T-helper 9 cell (primary cell): ENCODE measurements around the gene SLC28A1.
"Not testable (repeated sequence)": the region's sequence is repeated elsewhere in the genome, so short reads cannot be mapped to it uniquely, and the experiment has no call there.

Experiments
- DNase-seq: peaks from one replicate; pipeline ENCODE4 v3.0.0-alpha.2; 2020

Gene SLC28A1

GRCh38 chr15:84910928-84911623, 26.6 kb downstream of the SLC28A1 start:
- DNase-seq: no peak

GRCh38 chr15:84911879-84912660, 27.6 kb downstream of the SLC28A1 start:
- no peak for DNase-seq

GRCh38 chr15:84913360-84913723, 28.9 kb downstream of the SLC28A1 start:
- DNase-seq: no peak

GRCh38 chr15:84914351-84914750, 29.9 kb downstream of the SLC28A1 start:
- DNase-seq: no peak

- no peak for DNase-seq
Measured at GRCh38 chr15:84914909-84915605, 30.6 kb downstream of the SLC28A1 start.

DNA sequence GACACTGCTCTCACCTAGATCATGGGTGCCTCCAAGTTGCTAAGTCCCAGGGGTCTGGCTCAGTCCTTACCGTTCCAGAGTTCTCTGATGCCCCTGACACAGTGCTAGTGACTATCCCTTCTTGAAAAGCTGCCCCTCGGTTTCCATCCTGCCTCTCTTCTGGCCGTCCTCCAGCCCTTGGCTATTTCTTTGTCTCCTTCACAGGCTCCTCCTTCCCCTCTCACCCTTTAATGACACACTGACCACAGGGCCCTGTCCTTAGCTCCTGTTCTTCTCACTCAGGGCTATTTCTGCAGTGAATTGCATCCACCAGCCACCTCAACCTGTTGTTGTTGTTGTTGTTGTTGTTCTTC, 31.1 kb downstream of the SLC28A1 start:
- DNase-seq: no peak

DNA sequence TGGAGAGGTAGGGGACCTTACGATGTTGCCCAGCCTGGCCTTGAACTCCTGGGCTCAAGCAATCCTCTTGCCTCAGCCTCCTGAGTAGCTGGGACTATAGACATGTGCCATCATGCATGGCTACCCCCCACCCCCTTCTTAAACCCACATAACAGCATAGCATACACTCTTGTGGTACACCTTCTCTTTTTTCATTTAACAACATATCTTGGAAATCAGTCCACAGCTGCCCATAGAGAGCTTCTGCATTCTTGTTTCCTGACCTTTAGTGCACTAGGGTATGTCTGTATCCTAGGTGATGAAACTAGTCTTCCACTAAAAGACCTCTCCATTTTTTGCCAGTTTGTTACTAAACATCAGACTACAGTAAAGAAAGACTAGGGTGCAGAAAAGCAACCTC, 33.0 kb downstream of the SLC28A1 start:
- DNase-seq: no peak

GRCh38 chr15:84919106-84919667, 34.7 kb downstream of the SLC28A1 start:
- DNase-seq: no peak

DNA sequence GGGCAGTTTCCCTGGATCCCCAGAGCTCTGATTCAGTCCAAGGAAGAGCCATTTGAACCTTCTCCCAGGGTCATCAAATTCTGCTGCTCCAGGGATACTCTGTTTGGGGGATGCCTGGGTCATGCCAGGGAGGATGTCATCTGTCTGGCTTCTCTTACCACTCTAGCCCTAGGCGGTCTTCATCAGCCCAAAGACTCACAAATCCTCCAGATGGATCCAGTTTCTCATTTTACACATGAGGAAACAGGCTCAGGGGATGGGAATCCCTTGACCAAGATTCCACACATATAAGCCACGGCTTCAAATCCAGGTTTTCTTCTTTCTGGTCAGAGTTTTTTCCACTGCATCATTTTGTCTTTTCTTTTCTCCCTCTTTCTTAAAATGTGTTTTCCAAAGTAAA, 36.7 kb downstream of the SLC28A1 start:
- no peak for DNase-seq

DNA sequence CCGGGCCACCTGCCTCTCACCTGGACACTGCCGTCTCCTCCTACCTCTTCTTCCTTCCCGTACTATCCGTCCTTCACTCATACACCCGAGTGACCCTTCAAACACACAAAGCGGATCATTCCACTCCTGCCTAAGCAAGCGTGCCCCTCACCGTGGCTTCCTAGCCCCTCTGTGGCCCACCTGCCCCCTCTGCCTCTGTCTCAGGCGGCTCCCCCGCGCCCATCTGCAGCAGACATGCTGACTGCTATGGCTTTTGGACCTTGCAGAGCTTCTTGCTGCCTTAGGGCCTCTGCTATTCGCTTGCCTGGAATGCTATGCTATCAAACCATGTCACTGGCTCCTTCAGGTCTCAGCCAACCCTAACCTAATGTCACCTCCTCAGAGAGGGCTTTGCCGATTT, 38.1 kb downstream of the SLC28A1 start:
- DNase-seq: no peak

- DNase-seq: no peak
Measured at GRCh38 chr15:84924077-84924731, 39.7 kb downstream of the SLC28A1 start.

- not testable (repeated sequence) for DNase-seq
Measured at GRCh38 chr15:84924821-84925569, 40.5 kb downstream of the SLC28A1 start.

DNA sequence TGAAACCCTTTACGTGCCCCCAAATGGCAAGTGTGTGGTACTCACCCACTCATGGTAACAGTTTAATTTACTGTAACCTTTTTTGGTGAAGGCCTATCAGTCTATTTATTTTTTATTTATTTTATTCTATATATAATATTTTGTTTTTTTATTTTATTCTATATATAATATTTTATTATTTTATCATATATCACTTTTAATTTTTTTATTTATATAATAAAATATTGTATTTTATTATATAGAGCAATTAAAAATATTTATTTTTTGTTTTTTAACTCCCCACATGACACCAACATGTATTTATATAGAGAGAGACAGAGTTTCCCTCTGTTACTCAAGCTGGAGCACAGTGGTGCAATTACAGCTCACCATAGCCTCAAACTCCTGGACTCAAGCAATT, 41.4 kb downstream of the SLC28A1 start:
- DNase-seq: no peak

DNA sequence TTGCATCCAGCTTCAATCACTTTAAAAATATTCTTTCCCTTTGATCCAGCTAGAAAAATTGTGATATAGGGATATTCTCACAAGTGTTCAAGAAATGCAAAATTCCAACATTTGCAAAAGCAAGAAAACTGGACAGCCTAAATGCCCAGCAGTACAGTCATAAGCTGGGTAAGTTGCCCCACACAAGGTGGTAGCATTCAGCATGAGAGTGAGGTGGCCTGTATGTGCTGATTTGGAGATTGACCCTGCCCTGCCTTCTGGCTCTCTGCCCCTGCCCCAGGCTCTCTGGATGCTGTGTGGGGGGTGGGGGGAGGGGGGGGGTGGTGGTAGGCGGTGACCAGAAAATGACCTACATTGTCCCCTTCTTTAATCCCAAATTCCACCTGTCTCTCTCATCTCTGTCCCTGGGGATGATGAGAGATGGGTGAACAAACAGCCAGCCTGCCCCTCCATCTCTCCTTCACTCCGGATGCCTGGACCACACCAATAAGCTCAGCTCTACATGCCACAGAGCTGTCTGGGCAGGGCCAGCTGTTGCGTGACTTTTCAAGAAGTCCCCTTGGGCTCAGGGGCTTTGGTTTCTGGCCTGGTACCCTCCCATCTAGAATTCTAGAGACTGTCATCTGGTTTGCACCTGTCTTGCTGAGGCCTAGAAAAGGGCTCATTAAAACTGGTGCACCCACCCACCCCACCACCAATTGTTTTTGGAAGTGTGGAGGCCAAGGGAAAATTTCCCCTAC, 42.2 kb downstream of the SLC28A1 start:
- no peak for DNase-seq

- no peak for DNase-seq
Measured at GRCh38 chr15:84928843-84929168, 44.3 kb downstream of the SLC28A1 start.

DNA sequence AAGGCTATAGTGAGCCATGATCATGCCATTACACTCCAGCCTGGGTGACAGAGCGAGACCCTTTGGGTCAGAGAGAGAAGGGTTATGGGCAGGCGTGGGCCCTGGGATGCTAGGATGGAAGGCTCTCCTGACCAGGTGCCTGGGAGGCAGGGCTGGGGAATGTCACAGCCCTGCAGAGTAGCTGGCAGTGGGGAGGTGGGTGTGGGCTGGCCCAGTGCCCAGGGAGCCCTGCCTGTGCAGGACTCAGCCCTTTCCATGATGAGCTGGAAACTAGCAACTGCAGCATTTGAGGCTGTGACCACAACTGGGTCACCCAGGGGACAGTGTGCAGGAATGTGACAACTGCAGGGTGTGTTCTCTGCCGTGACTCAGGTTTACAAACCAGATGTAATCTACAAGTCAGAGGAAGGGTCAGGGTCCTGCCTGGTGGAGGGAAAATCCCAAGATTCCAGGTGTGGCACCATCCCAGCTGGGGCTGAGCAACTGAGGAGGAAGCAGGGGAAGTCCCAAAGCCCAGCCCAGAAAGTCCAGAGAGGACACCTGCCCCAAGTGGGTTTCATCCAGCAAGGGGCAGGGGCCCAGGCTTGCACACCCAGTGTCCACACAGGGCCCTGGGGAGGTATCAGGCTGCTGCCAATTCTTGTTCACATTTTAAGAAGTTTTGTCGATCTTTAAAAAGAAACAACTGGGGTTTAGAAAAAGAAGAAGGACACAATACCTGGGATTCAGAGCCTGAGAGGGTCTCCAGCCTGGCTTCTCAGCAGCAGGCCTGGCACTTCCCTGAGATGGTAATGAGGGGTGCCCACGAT, 45.5 kb downstream of the SLC28A1 start:
- DNase-seq: no peak

- DNase-seq: no peak
Measured at GRCh38 chr15:84934942-84935729, 50.7 kb downstream of the SLC28A1 start.

- DNase-seq: no peak
Measured at GRCh38 chr15:84937144-84937543, 52.7 kb downstream of the SLC28A1 start.

DNA sequence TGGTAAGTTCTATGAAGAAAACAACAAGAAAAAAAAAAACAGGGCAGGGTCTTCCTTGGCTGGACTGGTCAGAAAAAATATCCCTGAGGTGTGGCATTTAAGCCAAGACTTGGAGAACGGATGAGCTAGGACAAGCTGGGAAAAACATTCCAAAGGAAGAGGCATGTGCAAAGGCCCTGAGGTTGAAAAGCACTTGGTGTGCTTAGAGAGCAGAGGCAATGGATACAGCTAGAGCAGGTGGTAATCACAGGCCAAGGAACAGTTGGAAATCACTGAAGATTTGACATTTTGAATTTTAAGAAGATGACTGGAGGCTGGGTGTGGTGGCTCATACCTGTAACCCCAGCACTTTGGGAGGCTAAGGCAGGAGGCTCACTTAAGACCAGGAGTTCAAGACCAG, 54.3 kb downstream of the SLC28A1 start:
- no peak for DNase-seq

GRCh38 chr15:84940399-84940798, 55.9 kb downstream of the SLC28A1 start:
- DNase-seq: no peak
